ENCODE measurements around the gene R3HDM4.
A peak's percentile ranks its signal among the peaks of the same experiment; 100 is the strongest.

R3HDM4 gene

DNA sequence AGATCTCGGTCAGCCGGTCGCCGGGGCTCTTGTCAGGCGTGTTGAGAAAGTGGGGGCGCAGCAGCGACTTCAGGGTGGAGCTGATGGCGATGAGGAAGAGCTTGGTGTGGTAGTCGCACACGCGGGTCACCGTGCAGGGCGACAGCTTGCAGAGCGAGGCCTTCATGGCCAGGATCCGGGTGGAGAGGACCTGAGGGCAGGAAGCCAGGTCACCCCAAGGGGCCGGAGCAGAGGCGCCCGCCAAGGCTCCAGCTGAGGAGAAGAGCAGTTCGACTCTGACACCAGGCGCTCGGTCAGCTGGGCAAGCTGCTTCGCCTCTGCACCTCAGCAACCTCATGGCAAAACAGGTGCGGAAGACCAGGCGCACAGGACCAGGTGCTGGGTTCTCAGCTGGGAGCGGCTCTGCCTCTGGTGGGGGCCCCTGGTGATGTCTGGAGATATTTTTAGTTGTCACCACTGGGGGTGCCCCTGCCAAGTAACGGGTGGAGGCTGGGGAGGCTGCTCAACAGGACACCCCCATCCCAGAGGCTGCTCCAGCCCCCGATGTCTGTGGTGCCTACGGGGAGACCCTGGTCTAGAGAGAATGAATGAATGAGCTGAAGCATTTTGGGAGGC lies 37.6 kb downstream of the R3HDM4 start:
- no peak for DNase-seq (ENCODE audit: low read depth)

DNA sequence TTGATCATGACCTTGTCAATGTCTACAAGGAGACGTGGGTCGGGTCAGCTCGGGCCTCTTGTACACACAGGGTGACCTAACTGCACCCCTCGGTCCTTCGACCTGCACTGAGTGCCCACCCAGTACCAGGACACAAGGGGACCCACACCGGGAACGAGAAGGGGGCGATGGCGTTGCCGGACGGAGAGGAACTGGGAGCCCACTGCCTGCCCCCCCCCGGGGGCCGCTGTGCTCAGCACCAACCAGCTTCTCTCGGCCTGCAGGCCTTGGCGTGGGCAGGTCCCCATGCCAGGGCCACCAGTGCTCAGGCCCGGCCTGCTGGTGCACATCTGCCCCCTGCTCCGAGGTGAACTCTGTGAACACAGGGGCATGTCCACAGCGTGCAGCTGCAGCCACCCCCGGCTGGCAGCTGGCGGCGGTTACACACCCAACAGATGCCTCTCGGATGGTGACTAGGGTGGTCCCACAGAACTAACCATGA lies 39.4 kb downstream of the R3HDM4 start:
- no peak for DNase-seq (ENCODE audit: low read depth)

DNA sequence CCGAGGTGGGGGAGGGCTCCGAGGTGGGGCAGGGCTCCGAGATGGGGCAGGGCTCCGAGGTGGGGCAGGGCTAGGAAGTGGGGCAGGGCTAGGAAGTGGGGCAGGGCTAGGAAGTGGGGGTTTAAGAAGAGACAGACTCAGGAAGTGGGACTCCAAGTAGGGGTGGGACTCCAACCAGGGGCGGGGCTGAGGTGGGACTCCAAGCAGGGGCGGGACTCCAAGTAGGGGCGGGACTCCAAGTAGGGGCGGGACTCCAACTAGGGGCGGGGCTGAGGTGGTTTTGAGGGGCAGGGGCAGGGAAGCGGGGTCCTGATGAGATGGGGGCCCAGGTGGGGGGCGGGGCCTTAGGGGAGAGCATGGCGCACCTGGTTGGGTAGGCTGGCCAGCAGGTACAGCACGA lies 39.9 kb downstream of the R3HDM4 start:
- peak; percentile 64 for DNase-seq (ENCODE audit: low read depth)

DNA sequence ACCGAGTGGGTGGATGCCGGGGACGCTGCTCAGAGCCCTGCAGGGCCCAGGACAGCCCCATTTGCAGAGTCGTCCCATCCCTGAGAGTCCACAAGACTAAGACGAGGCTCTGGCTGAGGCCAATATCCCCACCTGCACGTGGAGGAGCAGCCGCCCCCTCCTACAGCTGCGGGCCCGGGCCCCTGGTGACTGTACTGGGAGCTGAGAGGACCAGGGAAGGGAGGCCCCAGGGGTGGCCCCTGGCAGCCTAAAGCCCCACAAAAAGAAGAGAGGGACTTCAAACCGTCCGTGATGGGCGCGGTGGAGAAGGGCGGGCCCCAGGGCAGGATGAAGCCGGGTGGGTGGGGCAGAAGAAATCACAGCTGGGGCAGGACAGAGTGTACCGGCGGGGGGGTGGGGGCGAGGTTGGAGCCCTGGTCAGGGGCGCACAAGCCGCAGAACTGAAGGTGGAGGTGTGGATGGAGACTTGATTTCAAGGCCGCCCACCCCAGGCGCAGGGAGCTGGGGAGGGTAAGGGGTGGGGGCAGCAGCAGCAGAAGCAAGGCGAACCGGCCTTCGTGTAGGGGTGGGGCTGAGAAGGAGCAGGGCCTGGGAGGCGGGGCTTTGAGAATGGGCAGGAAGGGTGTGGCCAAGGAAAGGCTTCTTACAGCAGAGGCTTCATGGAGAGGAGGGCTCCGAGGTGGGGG lies 40.6 kb downstream of the R3HDM4 start:
- peak; percentile 78 for DNase-seq (ENCODE audit: low read depth)

DNA sequence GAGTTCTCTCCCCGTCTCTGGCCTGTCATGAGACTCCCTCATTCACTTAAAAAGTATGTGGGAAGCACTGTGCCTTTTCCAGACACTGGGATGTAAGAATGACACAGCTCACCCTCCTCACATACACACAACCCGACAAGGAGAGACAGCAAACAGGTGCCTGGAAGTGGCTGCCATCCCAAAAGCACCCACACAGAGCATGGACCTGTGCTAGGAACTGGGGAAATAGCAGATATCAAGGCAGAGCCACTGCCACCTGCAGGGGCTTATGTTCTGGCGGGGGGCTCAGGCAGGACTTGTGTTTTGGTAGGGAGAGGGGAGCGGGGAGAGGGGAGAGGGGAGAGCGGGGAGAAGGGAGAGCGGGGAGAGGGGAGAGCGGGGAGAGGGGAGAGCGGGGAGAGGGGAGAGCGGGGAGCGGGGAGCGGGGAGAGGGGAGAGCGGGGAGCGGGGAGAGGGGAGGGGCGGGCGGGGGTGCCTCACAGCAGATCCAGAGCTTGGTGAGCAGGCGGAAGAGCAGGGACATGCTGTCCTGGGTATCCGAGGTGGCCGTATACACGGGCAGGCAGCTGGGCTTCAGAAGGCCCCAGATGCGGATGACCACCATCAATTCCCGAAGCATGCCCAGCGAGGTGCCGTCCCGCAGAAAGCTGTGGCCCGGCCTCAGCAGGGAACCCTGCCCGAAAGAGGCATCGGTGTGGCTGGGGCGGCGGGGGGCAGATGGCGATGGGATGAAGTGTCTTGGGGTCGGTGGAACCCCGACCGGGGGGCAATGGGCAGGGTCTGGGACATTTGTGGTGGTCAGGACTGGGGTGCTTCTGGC lies 41.4 kb downstream of the R3HDM4 start:
- no peak for DNase-seq (ENCODE audit: low read depth)

DNA sequence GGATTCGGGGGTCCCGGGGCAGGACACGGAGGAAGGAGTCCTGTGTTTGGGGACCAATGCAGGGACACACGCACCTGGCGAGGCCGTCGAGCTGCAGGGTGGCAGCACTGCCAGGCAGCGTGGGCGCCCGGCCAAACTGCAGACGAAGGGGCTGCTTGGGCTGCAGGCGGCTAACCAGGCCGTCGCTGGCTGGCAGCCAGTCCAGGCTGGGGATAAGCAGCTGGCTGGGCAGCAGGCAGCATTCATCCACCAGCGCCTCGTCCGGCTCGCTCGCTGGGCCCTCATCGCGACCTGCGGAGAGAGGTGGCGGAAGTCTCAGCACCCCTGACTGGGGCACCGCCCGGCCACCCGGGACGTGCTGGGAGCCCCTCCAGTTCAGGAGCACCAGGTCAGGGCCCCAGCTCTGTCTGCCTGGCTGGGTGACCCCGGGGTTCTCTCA lies 42.0 kb downstream of the R3HDM4 start:
- DNase-seq (ENCODE audit: low read depth), result no peak

DNA sequence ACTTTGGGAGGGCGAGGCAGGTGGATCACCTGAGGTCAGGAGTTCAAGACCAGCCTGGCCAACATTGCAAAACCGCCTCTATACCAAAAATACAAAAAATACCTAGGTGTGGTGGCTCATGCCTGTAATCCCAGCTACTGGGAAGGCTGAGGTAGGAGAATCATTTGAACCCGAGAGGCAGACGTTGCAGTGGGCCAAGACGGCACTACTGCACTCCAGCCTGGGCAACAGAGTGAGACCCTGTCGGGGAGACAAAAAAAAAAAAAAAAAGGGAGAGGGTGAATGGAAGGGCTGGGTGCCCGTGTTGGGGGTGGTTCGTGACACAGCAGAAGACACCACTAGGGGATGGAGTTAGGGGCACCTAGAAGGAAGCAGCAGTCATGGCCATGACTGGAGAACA lies 42.7 kb downstream of the R3HDM4 start:
- DNase-seq (ENCODE audit: low read depth), result no peak

DNA sequence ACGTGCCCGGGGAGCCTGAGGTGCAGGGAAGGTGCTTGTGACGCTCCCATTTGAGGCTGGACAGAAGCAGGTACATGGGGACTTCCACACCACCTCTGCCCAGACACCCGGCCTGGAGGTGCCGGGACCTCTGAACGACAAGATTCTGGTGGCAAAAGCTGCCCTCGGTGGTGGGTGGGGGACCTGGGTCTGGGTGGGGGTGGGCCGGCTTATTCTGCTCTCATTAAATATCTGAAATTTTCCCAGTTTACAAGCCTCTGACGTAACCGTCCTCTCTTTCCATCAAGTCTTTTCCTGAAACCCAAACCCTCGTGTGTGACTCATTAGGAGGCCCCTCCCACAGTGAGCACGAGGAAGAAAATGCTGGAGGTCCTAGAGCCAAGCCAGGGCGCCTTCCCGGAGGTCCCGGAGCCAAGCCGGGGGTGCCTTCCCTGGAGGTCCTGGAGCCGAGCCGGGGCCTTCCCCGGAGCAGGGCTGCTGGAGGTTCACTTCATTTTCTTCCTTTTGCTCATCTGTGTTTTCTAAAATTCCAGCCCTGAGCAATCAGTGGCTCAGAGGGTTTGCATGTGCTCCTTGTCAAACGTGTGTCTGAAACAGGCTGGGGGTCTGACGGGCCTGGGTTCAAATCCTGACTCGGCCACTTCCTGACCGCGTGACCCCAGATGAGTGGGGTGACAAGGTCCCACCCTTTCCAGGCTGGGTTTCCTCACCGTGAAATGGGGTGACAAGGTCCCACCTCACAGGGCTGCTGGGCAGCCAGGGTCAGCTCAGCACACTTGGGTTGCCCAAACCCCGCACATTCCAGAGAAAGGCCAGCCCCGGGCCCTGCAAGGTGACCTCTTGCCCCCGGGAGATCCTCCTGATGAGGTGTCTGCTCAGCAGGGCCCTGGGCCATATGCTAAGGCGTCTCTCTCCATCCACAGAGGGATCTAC lies 43.5 kb downstream of the R3HDM4 start:
- no peak for DNase-seq (ENCODE audit: low read depth)

DNA sequence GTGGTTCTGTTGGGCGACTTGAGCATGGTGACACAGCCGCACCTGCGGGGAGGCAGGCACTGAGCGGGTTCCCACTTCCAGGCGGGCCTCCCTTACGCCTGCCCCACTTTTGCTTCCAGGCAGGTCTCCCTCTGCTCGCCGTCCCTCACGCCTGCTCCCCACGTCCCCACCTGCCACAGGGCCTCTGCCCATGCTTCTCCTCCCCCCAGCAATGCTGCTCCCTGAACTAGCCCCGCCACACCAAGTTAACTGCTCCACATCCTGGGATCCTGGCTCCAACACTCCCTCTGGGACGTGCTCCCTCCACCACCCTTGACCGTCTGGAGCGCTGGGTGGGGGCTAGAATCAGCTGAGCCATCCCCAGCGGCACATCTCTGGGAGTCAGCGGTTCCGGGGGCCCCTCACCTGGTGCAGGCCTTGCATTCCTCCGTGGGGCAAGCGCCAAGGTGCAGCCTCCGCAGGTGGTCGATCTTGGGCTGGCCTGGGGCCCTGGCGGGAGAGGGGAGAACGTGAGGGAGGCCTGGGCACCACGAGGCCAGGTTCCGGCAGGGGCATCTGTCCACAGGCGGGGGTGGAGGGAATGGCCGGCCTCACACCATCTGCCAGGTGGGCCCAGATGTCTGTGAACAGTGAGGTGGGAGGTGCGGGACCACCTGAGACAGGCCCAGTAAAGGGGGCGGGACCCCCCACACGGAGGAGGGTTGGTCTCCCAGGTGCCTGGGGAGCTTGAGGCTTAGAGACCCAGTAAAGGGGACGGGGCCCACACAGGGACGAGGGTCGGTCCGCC lies 44.4 kb downstream of the R3HDM4 start:
- no peak for DNase-seq (ENCODE audit: low read depth)

DNA sequence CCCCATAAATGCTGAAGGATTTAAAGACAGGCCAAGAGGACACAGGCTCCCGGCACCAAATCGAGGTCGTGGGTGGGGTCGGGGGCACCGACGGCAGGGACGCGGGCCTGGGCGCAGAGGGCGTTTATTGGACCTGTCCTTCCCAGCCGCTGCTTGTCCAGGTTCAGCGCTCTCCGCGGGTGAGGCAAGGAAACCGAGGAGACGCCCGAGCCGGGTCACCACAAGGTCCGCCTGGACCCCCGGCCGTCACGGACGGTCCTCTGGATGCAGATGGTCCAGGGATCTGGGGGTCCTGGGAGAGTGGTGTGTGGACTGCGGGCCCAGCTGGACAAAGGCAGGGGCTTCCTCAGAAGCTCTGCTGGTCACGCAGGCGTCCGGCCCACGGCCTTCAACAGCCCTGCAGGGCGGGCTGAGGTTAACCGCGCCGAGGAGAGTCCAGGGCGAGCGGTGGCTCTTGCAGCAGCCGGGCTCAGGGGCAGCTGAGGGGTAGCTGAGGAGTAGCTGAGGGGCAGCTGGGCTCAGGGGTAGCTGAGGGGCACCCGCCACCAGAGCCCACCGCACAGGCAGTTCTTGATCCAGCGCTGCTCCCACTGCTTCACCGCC lies 45.1 kb downstream of the R3HDM4 start:
- no peak for DNase-seq (ENCODE audit: low read depth)

DNA sequence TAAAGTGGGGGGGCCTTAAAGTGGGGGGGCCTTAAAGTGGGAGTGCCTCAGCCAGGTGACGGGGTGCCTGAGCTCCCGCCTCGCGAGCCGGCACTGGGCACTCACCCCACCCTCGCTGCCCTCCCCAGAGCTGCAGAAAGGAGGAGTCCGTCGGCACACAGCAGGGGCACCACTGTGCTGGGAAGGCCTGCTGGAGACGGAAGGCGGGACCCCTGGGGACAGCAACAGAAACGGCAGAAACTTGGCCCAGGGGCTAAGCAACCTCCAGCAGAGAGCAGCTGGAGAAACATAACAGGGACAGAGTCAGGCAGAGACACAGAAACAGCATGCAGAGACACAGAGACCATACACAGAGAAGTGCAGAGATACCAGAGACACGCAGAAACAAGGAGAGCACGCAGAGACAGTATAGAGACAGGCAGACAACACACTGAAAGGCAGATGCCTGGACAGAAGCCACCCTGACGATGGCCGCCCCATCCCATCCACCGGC lies 45.7 kb downstream of the R3HDM4 start:
- DNase-seq (ENCODE audit: low read depth), result no peak

DNA sequence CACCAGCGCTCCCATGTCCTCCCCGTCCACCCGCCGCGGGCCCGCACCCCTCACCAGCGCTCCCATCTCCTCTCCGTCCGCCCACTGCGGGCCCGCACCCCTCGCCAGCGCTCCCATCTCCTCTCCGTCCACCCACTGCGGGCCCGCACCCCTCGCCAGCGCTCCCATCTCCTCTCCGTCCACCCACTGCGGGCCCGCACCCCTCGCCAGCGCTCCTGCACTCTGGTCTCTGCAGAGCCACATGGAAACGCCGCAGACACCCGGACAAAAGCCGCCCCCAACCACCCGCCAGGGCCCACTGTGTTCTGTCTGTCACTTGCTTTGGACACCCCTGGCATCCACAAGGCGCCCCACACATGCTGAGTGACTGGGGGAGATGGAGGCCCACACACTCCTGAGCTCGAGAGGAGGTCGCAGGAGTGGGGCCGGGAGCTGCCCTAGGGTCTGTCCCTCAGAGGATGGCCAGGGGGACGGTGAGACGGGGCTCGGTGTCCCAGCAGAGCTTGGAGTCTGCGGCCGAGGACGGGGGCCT lies 46.2 kb downstream of the R3HDM4 start:
- no peak for DNase-seq (ENCODE audit: low read depth)

DNA sequence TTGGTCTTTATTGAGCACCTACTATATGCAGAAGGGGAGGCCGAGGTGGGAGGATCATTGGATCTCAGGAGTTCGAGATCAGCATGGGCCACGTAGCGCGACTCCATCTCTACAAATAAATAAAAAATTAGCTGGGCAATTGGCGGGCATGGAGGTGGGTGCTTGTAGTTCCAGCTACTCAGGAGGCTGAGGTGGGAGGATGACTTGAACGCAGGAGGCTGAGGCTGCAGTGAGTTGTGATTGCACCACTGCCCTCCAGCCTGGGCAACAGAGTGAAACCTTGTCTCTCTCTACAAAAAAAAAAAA lies 49.8 kb downstream of the R3HDM4 start:
- DNase-seq (ENCODE audit: low read depth), result no peak

DNA sequence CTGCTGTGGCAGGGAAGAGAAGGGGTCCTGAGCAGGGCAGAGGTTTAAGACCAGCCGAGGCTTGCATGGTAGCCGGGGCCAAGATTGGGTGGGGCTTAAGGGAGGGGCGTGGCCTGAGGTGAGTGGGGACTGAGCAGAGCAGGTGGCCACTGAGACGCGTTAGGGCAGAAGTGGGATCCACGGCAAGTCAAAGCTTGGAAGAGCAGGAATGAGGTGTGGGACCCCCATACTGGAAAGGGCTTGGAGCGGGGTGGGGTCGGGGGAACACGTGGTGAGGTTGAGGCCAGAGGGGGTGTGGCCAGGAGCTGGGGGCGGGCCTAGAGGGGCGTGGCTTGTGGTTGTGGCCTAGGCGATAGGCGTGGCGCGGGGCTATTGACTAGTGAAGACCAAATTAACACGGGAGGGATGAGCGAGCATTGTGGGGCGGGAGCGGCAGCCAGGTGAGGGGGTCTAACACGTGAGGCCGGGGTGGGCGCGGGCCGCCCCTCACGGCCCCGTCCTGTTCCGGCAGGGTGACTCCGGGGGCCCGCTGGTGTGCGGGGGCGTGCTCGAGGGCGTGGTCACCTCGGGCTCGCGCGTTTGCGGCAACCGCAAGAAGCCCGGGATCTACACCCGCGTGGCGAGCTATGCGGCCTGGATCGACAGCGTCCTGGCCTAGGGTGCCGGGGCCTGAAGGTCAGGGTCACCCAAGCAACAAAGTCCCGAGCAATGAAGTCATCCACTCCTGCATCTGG lies 50.3 kb downstream of the R3HDM4 start:
- peak; percentile 74 for DNase-seq (ENCODE audit: low read depth)

DNA sequence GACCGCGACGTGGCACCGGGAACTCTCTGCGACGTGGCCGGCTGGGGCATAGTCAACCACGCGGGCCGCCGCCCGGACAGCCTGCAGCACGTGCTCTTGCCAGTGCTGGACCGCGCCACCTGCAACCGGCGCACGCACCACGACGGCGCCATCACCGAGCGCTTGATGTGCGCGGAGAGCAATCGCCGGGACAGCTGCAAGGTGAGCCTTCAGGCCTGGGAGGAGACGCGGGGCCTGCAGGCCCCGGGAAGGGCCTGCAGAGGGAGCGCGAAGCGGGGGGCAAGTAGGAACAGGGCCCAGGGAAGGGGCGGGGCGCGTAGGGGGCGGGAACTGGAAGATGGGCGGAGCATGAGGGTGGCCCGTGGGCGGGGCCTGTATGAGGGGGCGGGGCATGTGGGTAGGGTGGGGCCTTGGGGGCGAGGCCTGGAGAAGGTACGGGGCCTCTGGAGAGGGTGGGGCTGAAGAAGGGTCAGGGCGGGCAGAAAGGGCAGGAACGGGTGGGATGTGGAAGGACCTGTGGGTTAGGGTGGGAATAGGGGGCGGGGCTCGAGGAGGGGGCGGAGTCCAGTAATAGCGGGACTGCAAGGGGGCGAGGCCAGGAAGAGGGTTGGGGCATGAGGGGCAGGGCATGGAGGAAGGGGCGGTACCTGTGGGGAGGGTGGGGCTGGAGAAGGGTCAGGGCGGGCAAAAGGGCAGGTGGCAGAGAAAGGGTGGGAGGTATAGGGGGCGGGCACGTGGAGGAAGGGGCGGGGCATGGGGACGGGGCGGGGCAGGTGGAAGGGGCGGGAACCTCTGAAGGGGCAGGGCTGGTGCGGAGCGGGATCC lies 51.1 kb downstream of the R3HDM4 start:
- peak; percentile 66 for DNase-seq (ENCODE audit: low read depth)

DNA sequence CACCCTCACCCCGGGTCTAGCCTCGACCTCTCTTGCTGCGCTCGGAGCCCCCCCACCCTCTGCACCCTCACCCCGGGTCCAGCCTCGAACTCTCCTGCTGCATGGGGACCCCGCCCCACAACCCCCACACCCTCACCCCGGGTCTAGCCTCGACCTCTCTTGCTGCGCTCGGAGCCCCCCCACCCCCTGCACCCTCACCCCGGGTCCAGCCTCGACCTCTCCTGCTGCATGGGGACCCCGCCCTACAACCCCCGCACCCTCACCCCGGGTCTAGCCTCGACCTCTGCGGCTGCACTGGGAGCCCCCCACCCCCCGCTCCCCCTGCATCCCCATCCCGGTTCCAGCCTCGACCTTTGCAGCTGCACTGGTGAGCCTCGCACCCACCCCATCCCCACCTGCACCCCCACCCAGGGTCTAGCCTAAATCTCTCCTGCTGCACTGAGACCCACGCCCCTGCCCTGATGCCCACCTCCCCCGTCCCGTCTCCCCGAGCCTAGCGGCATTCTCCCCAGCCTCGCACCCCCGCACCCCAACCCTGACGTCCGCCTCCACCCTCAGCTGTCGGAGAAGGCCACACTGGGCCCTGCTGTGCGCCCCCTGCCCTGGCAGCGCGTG lies 51.8 kb downstream of the R3HDM4 start:
- no peak for DNase-seq (ENCODE audit: low read depth)

DNA sequence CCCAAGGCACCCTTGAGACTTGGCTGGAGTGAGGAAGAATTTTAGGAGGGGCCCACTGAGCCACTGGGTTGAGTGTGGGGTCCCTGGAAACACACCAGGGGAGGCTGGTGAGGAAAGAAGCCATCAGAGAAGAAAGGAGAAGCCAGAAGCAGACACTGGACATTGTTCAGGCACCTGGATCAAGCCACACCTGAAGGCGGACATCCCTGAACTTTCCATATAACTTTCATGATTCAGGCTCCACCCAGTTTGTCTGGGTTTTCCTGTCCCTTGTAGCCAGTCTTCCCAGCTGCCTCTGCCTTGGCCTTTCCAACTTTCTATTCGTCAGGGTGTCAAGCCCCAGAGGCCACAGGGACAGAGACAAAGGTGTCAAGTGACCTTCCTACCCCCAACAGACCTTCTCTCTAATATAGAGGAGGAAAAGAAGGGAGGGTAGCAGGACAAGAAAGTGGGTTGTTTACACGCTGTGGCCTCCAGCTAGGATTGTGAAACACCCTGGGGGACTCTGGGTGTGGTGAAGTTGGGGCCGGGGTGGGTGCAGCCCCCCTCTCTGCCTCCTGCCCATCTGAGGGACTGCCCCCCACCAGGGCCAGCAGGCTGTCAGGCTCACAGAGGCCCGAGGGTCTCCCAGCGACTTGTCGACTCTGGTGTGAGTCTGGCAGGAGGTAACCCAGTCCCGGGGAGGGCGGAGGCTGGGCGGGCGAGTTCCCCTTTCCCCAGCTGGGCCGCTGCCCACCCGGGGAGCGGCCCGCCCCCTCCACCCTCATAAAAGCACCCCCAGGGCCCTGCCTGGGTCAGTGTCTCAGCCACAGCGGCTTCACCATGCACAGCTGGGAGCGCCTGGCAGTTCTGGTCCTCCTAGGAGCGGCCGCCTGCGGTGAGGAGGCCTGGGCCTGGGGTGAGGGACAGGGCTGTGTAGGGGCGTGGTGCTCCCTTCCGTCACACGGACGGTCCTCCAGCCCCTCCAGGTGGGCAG lies 53.9 kb downstream of the R3HDM4 start, which contains the start of gene CFD:
TSS of gene CFD (plus strand) at position 797 of the 976 bp plus-strand sequence. CDS start at position 823, 26 bp downstream.
- DNase-seq (ENCODE audit: low read depth), result no peak

Measured in activated T-cell treated with anti-CD3 and anti-CD28 coated beads for 1 hour (primary cell).